Transverse colon (tissue), 4 donors: ENCODE data around the gene SNTG2. TPM values are rescaled to one million over a fixed set of nuclear protein-coding genes. Genes with fewer than 3 reads are reported as not detected.

Experiments used
- DNase-seq: peaks from one replicate; pipeline ENCODE4 v3.0.0-alpha.2; 2019
- H3K27ac ChIP-seq, 4 donors: fragments of 200-600 bp; sonication (generic); 2 replicates each; pipeline ENCODE4 v1.5.1; 2016 to 2018; ENCODE audit warnings: inconsistent platforms in 4 of 4
- H3K27me3 ChIP-seq: fragments of 200-600 bp; sonication (generic); 2 replicates; pipeline ENCODE4 v1.5.1; 2017; ENCODE audit warnings: inconsistent platforms
- H3K36me3 ChIP-seq, 4 donors: fragments of 200-600 bp; sonication (generic); 2 replicates each; pipeline ENCODE4 v1.5.1; 2017 to 2019; ENCODE audit warnings: inconsistent platforms in 4 of 4
- H3K4me1 ChIP-seq, 4 donors: fragments of 200-600 bp; sonication (generic); 2 replicates each; pipeline ENCODE4 v1.5.1; 2017 to 2020; ENCODE audit warnings: inconsistent platforms in 4 of 4
- H3K4me3 ChIP-seq, 4 donors: fragments of 200-600 bp; sonication (generic); 1 replicate in 1 of 4; 2 replicates in 3 of 4; pipeline versions ENCODE4 v1.5.1 to v1.6.1; 2017 to 2019; ENCODE audit warnings: inconsistent platforms in 4 of 4
- H3K9me3 ChIP-seq, 2 donors: fragments of 200-600 bp; sonication (generic); 2 replicates each; pipeline ENCODE4 v1.5.1; 2017 to 2019; ENCODE audit warnings: inconsistent platforms in 2 of 2
- EP300 ChIP-seq: sonication (generic); formaldehyde crosslinking; IDR thresholded peaks from one replicate; pipeline ENCODE4 v1.6.1; 2017; ENCODE audit warnings: antibody characterized with exemption, low read depth
- POLR2A ChIP-seq: fragments of 450-650 bp; IDR thresholded peaks from one replicate; pipeline ENCODE4 v1.6.1; 2016; ENCODE audit warnings: antibody characterized with exemption, mild to moderate bottlenecking, moderate library complexity
- POLR2AphosphoS5 ChIP-seq, 3 donors: sonication (generic); formaldehyde crosslinking; IDR thresholded peaks; one replicate each; pipeline ENCODE4 v1.6.1; 2016; ENCODE audit warnings: antibody characterized with exemption in 3 of 3
- WGBS, 2 donors: methylation state at CpG; one replicate each; pipeline ENCODE4 v1.1.5; 2018; ENCODE audit warnings: low coverage in 1 of 2; 5-methylcytosine and 5-hydroxymethylcytosine counted together
- in situ Hi-C, 4 donors: fragments of 200-750 bp; cut with MboI; loops; one replicate each; pipeline versions ENCODE4 v1.15.0 to v1.15.1; 2017; ENCODE audit warnings: low sequenced_read_pairs in 3 of 4, low pct_ligation_motif_present in 1 of 4, low pct_unique_long_range_greater_than_20kb in 1 of 4
- intact Hi-C: fragments of 100-400 bp; cut with DNase I; formaldehyde crosslinking; loops from one replicate; pipeline ENCODE4 v1.15.1; 2023; ENCODE audit warnings: low total_unique reads
- total RNA-seq, 4 donors: library from RNA; depleted of rRNA; stranded (reverse); fragments of >200 nt; gene quantifications; one replicate each; pipeline ENCODE4 v1.1.0, GENCODE V29; 2016
- TF ChIP-seq, protein P1 (sequence below), 5 experiments: fragments of 200-600 bp in 3 of 5; fragments of 450-650 bp in 2 of 5; sonication (generic) in 3 of 5; IDR thresholded peaks; 1 replicate in 2 of 5; 2 replicates in 3 of 5; pipeline ENCODE4 v1.5.1; 2016 to 2017; ENCODE audit warnings: antibody characterized with exemption in 5 of 5, inconsistent platforms in 3 of 5, mild to moderate bottlenecking in 2 of 5, moderate library complexity in 1 of 5

SNTG2 gene
- total RNA-seq, 4 donors from 2014 or later = 0.55 to 4.9 (median 1.5) TPM

DNA sequence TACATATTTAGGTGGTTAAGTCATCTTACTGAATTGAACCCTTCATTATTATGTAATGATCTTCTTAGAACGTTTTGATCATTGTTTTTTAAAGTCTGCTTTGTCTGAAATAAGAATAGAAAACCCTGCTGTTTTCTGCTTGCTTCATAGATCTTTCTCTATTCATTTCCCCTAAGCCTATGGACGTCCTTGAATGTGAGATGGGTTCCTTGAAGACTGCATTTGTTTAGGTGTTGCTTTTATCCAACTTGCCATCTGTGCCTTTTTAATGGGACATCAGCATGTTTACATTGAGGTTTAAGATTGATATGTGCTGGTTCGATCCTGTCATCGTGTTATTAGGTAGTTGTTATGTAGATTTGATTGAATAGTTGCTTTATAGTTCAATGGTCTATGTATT is 95.4 kb downstream of the SNTG2 start:
- TF ChIP-seq, protein P1, sequence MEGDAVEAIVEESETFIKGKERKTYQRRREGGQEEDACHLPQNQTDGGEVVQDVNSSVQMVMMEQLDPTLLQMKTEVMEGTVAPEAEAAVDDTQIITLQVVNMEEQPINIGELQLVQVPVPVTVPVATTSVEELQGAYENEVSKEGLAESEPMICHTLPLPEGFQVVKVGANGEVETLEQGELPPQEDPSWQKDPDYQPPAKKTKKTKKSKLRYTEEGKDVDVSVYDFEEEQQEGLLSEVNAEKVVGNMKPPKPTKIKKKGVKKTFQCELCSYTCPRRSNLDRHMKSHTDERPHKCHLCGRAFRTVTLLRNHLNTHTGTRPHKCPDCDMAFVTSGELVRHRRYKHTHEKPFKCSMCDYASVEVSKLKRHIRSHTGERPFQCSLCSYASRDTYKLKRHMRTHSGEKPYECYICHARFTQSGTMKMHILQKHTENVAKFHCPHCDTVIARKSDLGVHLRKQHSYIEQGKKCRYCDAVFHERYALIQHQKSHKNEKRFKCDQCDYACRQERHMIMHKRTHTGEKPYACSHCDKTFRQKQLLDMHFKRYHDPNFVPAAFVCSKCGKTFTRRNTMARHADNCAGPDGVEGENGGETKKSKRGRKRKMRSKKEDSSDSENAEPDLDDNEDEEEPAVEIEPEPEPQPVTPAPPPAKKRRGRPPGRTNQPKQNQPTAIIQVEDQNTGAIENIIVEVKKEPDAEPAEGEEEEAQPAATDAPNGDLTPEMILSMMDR (IDR thresholded peaks at IDR 0.05) = no peak
- no peak for TF ChIP-seq POLR2AphosphoS5 (IDR thresholded peaks at IDR 0.05)
- no peak for TF ChIP-seq EP300
- no peak for TF ChIP-seq POLR2A
- DNase-seq = no peak
- intact Hi-C loops = no loop called here
- Histone ChIP-seq H3K9me3 (peaks cover 0 to 3% of the 10 kb centered on the region in 2 donors), H3K27ac (no peak overlapping the region), H3K4me1 (no peaks in the 10 kb centered on the region), H3K27me3 (no peaks in the 10 kb centered on the region), H3K36me3 (no peaks in the 10 kb centered on the region), H3K4me3 (no peak overlapping the region)
- in situ Hi-C loops = no loop called here
- 61 to 69% methylated on average over 4 of the region's 4 CpGs for WGBS, 2 donors

DNA sequence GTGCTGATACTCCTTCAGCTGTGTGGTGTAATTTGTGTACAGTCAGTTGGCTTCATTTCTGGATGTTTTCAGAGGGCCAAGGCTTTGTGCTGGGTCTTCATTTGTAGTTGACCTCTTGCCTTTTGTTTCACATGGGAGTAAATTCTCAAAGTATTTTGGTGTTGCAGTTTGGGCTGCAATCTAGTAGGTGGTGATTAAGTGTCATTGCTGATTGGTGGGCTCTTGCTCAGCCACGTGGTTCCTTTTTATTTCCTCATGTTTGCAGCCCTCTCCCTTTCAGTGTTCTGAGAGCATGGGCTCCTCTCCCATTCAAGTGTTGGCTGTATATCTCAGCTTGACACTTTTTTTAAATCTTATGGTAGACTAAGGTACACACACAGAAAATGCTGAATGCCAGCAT is 96.8 kb downstream of the SNTG2 start:
- in situ Hi-C loops = no loop called here
- no peak for DNase-seq
- H3K4me1 ChIP-seq = no peaks in the 10 kb centered on the region
- no peaks in the 10 kb centered on the region for H3K36me3 ChIP-seq
- H3K9me3 ChIP-seq = peaks cover 0 to 3% of the 10 kb centered on the region in 2 donors
- H3K27me3 ChIP-seq = no peaks in the 10 kb centered on the region
- no peak overlapping the region for H3K4me3 ChIP-seq
- no peak overlapping the region for H3K27ac ChIP-seq
- TF ChIP-seq EP300 = no peak
- no peak for TF ChIP-seq POLR2A
- TF ChIP-seq, protein P1 (IDR thresholded peaks at IDR 0.05) = no peak
- TF ChIP-seq POLR2AphosphoS5 (IDR thresholded peaks at IDR 0.05) = no peak
- intact Hi-C loops = no loop called here
- WGBS, 2 donors = 0% methylated on average over 1 of the region's 1 CpG; no CpG with 5 or more reads in 1 of the 2 donors

DNA sequence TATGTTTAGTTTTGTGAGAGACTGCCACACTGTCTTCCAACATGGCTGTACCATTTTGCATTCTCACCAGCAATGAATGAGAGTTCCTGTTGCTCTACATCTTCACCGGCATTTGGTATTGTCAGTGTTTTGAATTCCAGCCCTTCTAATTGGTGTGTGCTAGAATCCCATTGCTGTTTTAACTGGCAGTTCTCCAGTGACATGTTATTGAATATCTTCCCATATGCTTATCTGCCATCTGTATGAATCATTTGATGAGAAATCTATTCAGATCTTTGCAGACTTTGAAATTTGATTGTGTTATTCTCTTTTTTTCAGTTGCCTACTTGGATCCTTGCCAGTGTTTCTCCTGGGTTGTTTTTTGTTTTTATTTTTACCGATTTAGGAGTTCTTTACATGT is 99.0 kb downstream of the SNTG2 start:
- Histone ChIP-seq H3K9me3 (peaks cover 0 to 3% of the 10 kb centered on the region in 2 donors), H3K4me1 (no peaks in the 10 kb centered on the region), H3K4me3 (no peak overlapping the region), H3K27me3 (no peaks in the 10 kb centered on the region), H3K36me3 (no peaks in the 10 kb centered on the region), H3K27ac (no peak overlapping the region)
- in situ Hi-C loops = no loop called here
- intact Hi-C loops = no loop called here
- WGBS, 2 donors = 80 to 87% methylated on average over 1 to 2 of the region's 2 CpGs
- TF ChIP-seq EP300 = no peak
- no peak for TF ChIP-seq POLR2AphosphoS5 (IDR thresholded peaks at IDR 0.05)
- TF ChIP-seq, protein P1 (IDR thresholded peaks at IDR 0.05) = no peak
- TF ChIP-seq POLR2A = no peak
- no peak for DNase-seq

DNA sequence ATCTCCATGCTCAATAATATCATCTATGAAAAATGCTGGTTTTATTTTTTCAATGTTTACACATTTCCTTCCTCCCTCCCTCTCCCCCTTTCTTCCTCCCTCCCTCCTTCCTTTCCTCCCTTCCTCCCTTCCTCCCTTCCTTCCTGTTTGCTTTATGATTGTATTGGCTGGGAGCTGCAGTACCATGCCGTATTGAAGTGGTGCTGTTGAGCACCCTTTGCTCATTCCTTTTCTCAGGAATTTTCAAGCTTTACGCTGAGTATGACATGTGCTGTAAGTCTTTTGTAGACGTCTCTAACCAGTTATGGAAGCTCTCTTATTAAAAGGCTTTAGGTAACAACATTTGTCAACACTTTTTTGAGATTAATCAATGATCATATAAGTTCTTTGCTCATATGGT is 100.4 kb downstream of the SNTG2 start:
- 25 to 54% methylated on average over 3 of the region's 3 CpGs for WGBS, 2 donors
- Histone ChIP-seq H3K27me3 (no peaks in the 10 kb centered on the region), H3K27ac (no peak overlapping the region), H3K36me3 (no peaks in the 10 kb centered on the region), H3K4me1 (no peaks in the 10 kb centered on the region), H3K9me3 (peaks cover 0 to 3% of the 10 kb centered on the region in 2 donors), H3K4me3 (no peak overlapping the region)
- no peak for TF ChIP-seq POLR2A
- TF ChIP-seq POLR2AphosphoS5 (IDR thresholded peaks at IDR 0.05) = no peak
- no peak for TF ChIP-seq EP300
- TF ChIP-seq, protein P1 (IDR thresholded peaks at IDR 0.05) = no peak
- in situ Hi-C loops = no loop called here
- intact Hi-C loops = no loop called here
- DNase-seq = no peak
